H1 (cell line): ENCODE measurements around the gene EHD4. TPM values are rescaled to one million over a fixed set of nuclear protein-coding genes. Genes with fewer than 3 reads are reported as not detected.

Experiments used
- CBX8 ChIP-seq: fragments of 300-800, 300-1000 bp; sonication (generic); IDR thresholded peaks from 2 replicates; pipeline ENCODE4 v1.7.1; 2016; ENCODE audit warnings: low read depth, low read length, borderline replicate concordance
- CEBPB ChIP-seq: IDR thresholded peaks from 2 replicates; pipeline ENCODE4 v1.6.1; 2012; ENCODE audit warnings: low read depth, low read length
- CHD7 ChIP-seq: fragments of 300-600 bp; sonication (generic); IDR thresholded peaks from 2 replicates; pipeline ENCODE4 v1.7.1; 2012; ENCODE audit warnings: low read length, moderate library complexity, mild to moderate bottlenecking, inconsistent platforms; ENCODE audit not compliant: insufficient replicate concordance
- GABPA ChIP-seq: IDR thresholded peaks from 2 replicates; pipeline ENCODE4 v1.6.1; 2011; ENCODE audit warnings: mild to moderate bottlenecking, low read length, moderate library complexity, borderline replicate concordance; ENCODE audit not compliant: insufficient read depth
- PHF8 ChIP-seq: fragments of 200-600 bp; sonication (generic); conservative IDR thresholded peaks from 2 replicates; pipeline ENCODE4 v1.7.1; 2012; ENCODE audit warnings: low read depth, mild to moderate bottlenecking, inconsistent platforms, low read length, moderate library complexity
- POLR2AphosphoS5 ChIP-seq: IDR thresholded peaks from 2 replicates; pipeline ENCODE4 v1.6.1; 2011; ENCODE audit warnings: low read depth, low read length
- ZNF274 ChIP-seq: IDR thresholded peaks from 2 replicates; pipeline ENCODE4 v1.7.0; 2012; ENCODE audit warnings: low read length, borderline replicate concordance; ENCODE audit errors: extremely low read depth
- polyA plus RNA-seq, 7 experiments: library from polyadenylated mRNA; depleted of rRNA in 3 of 7; stranded (reverse) in 5 of 7; unstranded in 2 of 7; fragments of >200 nt in 5 of 7; fragments of 200-250 nt in 2 of 7; gene quantifications; 1 replicate in 5 of 7; 2 replicates in 1 of 7; 4 replicates in 1 of 7; pipeline versions ENCODE4 v1.2.1 to v1.2.3, GENCODE V29; 2011 to 2013; ENCODE audit warnings: missing spikeins in 2 of 7, mixed read lengths in 2 of 7
- total RNA-seq: library from RNA; stranded (reverse); fragmentation: NEBNext Ultra II Directional; extraction: Animal tissue kit (Norgen Biotek cat#: 25700); gene quantifications from 2 replicates; pipeline ENCODE4 v1.2.1, GENCODE V29; 2021

Gene EHD4
- total and polyA plus RNA-seq, 2 of the 8 experiments (the other 6 are each of a cell fraction or from before 2014, with no cell fraction given) = 17.5 to 24.5 TPM

DNA sequence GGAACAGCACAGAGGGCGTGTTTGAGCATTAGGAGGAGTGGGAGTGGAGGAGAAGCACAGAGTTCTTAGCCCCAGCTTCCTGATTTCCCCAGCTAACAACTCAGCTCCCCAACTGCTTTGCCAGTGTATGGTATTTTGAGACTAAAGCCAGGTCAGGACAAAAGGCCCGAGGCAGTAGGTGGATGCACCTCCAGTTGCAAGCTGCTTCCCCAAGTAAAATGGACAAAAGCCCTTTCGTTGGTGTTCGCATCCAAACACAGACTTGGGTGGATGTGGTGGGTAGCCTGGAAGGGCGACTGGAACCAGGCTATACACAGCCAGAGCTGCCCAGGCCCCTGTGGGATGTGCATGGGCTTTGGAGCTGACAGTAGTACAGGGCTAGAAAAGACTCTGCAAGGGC, 12.3 kb upstream of the EHD4 start (continued):
- TF ChIP-seq CHD7 = no peak
- no peak for TF ChIP-seq CBX8
- TF ChIP-seq CEBPB = no peak
- no peak for TF ChIP-seq GABPA
- no peak for TF ChIP-seq PHF8
- TF ChIP-seq POLR2AphosphoS5 = no peak
- TF ChIP-seq ZNF274 = no peak
